Lower leg skin (tissue), 3 donors: ENCODE data around the gene TC2N.

Source experiments
- POLR2A ChIP-seq, 2 donors: fragments of 450-650 bp; IDR thresholded peaks; one replicate each; pipeline ENCODE4 v1.6.1; 2016 to 2017; ENCODE audit warnings: antibody characterized with exemption in 2 of 2, mild to moderate bottlenecking in 1 of 2, moderate library complexity in 1 of 2
- TF ChIP-seq, protein P1 (sequence below), 3 donors: fragments of 450-650 bp; IDR thresholded peaks; one replicate each; pipeline ENCODE4 v1.5.1; 2016; ENCODE audit warnings: antibody characterized with exemption in 3 of 3, mild to moderate bottlenecking in 3 of 3, moderate library complexity in 2 of 3

- TF ChIP-seq, protein P1, sequence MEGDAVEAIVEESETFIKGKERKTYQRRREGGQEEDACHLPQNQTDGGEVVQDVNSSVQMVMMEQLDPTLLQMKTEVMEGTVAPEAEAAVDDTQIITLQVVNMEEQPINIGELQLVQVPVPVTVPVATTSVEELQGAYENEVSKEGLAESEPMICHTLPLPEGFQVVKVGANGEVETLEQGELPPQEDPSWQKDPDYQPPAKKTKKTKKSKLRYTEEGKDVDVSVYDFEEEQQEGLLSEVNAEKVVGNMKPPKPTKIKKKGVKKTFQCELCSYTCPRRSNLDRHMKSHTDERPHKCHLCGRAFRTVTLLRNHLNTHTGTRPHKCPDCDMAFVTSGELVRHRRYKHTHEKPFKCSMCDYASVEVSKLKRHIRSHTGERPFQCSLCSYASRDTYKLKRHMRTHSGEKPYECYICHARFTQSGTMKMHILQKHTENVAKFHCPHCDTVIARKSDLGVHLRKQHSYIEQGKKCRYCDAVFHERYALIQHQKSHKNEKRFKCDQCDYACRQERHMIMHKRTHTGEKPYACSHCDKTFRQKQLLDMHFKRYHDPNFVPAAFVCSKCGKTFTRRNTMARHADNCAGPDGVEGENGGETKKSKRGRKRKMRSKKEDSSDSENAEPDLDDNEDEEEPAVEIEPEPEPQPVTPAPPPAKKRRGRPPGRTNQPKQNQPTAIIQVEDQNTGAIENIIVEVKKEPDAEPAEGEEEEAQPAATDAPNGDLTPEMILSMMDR (IDR thresholded peaks at IDR 0.05), result no peak
- no peak for TF ChIP-seq POLR2A (IDR thresholded peaks at IDR 0.05)
Observed at GRCh38 chr14:91805659-91806058, 61.7 kb downstream of the TC2N start.
